B cell (primary cell): Measurements from ENCODE around the gene ARHGAP26.

Source experiments
- EZH2 ChIP-seq: IDR thresholded peaks from 2 replicates; pipeline ENCODE4 v1.6.1; 2012; ENCODE audit warnings: borderline replicate concordance, low read depth, mild to moderate bottlenecking, moderate library complexity, low read length; ENCODE audit not compliant: insufficient read depth, poor library complexity, severe bottlenecking
- TF ChIP-seq, protein P1 (sequence below): fragments of 200-600 bp; IDR thresholded peaks from one replicate; pipeline ENCODE4 v1.8.0; 2022; ENCODE audit warnings: antibody characterized with exemption, mild to moderate bottlenecking

DNA sequence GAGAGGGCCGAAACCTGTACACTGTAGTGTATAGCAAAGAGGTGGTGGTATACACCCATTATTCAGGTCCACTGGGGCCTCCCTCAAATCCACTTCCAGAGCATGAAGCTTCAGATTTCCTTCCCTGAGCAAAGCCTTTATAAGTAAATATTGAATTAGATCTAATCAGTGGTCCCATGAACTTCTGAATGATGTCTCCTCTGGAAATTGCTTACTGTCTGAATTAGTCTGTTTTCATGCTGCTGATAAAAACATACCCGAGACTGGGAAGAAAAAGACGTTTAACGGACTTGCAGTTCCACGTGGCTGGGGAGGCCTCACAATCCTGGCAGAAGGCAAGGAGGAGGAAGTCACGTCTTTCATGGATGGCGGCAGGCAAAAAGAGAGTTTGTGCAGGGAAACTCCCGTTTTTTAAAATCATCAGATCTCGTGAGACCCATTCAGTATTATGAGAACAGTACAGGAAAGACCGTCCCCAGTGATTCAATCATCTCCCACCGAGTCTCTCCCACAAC lies 439.8 kb downstream of the ARHGAP26 start:
- no peak for TF ChIP-seq EZH2
- TF ChIP-seq, protein P1, sequence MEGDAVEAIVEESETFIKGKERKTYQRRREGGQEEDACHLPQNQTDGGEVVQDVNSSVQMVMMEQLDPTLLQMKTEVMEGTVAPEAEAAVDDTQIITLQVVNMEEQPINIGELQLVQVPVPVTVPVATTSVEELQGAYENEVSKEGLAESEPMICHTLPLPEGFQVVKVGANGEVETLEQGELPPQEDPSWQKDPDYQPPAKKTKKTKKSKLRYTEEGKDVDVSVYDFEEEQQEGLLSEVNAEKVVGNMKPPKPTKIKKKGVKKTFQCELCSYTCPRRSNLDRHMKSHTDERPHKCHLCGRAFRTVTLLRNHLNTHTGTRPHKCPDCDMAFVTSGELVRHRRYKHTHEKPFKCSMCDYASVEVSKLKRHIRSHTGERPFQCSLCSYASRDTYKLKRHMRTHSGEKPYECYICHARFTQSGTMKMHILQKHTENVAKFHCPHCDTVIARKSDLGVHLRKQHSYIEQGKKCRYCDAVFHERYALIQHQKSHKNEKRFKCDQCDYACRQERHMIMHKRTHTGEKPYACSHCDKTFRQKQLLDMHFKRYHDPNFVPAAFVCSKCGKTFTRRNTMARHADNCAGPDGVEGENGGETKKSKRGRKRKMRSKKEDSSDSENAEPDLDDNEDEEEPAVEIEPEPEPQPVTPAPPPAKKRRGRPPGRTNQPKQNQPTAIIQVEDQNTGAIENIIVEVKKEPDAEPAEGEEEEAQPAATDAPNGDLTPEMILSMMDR, result no peak
